Astrocyte of the hippocampus (primary cell): ENCODE results near the gene SMG5.
A peak's percentile ranks its signal among the peaks of the same experiment; 100 is the strongest.
"Not testable (repeated sequence)": the region's sequence is repeated elsewhere in the genome, so short reads cannot be mapped to it uniquely, and the experiment has no call there.

Experiments used
- DNase-seq: peaks from one replicate; pipeline ENCODE4 v3.0.0; 2011; ENCODE audit warnings: low read depth, low spot score

SMG5 gene, protein sequence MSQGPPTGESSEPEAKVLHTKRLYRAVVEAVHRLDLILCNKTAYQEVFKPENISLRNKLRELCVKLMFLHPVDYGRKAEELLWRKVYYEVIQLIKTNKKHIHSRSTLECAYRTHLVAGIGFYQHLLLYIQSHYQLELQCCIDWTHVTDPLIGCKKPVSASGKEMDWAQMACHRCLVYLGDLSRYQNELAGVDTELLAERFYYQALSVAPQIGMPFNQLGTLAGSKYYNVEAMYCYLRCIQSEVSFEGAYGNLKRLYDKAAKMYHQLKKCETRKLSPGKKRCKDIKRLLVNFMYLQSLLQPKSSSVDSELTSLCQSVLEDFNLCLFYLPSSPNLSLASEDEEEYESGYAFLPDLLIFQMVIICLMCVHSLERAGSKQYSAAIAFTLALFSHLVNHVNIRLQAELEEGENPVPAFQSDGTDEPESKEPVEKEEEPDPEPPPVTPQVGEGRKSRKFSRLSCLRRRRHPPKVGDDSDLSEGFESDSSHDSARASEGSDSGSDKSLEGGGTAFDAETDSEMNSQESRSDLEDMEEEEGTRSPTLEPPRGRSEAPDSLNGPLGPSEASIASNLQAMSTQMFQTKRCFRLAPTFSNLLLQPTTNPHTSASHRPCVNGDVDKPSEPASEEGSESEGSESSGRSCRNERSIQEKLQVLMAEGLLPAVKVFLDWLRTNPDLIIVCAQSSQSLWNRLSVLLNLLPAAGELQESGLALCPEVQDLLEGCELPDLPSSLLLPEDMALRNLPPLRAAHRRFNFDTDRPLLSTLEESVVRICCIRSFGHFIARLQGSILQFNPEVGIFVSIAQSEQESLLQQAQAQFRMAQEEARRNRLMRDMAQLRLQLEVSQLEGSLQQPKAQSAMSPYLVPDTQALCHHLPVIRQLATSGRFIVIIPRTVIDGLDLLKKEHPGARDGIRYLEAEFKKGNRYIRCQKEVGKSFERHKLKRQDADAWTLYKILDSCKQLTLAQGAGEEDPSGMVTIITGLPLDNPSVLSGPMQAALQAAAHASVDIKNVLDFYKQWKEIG

GRCh38 chr1:156282479-156283222 is at the start of gene SMG5:
SMG5 (minus strand) TSS chr1:156282825; CDS start chr1:156282680, 145 bp downstream.
- peak; percentile 99 for DNase-seq

DNA sequence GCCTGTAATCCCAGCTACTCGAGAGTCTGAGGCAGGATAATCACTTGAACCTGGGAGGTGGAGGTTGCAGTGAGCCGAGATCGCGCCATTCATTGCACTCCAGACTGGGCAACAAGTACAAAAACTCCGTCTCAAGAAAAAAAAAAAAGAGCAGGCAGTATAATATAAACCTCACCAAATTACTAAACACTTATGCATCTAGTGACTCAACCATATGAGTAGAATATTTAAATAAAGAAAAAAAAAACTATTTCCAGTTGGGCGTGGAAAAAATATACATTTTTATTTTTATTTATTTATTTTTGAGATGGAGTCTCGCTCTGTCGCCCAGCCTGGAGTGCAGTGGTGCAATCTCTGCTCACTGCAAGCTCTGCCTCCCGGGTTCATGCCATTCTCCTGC is 40.6 kb upstream of the SMG5 start:
- not testable (repeated sequence) for DNase-seq

- DNase-seq: no peak
These were observed 37.9 kb upstream of the SMG5 start for GRCh38 chr1:156320560-156320959.

DNA sequence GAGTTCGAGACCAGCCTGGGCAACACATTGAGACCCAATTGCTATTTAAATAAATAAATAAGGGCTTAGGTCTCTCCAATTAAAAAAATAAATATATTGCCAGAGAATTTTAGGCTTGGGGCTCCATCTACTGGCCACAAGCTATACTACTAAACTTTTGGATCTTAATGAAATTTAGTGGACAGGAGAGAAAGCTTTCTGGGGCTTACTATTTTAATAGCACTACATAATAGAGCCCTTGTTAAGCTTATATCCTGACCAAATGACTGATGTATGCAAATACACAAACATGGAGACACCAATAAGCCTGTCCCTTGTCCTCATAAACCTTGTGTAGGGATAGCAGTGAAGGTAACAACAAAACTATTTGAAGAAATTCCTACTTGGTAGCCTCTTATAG is 37.0 kb upstream of the SMG5 start:
- DNase-seq: peak; percentile 53

GRCh38 chr1:156316909-156317308 is 34.3 kb upstream of the SMG5 start:
- DNase-seq: no peak

DNA sequence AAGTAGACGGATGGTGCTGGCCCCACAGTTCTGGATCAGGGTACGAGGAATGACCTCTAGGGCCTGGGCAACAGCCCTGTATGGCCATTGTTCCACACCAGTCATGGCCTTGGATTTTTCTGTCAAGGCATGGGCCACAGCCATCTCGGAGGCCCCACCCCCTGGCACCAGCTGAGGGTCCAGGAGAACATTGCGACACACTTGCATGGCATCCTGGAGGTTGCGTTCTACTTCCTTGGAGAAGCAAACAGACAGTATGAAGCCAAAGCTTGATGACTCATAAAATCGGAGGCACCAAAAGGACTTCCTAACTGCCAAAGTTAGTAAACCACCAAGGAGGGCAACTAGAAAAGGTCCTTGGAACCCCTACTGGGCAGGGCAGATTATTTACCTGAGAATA is 28.3 kb upstream of the SMG5 start:
- DNase-seq: peak; percentile 25

DNA sequence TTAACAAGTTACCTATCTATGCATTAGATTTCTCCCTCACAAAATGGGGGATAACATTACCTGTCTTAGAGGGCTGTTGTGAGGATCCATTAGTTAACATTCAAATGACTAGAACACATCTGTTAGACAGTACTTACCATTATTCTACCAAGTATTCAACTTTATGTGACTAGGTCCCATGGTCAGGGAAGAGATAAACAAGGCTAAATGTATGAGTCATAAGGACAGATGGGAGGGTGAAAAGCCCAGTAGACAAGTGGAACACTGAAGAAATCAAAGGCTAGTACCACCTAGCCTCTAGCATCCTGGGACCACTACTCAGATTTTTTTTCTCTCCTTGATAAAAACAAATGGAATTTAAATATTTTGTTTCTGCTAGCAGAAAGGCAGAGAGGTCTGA is 25.5 kb upstream of the SMG5 start:
- no peak for DNase-seq

DNA sequence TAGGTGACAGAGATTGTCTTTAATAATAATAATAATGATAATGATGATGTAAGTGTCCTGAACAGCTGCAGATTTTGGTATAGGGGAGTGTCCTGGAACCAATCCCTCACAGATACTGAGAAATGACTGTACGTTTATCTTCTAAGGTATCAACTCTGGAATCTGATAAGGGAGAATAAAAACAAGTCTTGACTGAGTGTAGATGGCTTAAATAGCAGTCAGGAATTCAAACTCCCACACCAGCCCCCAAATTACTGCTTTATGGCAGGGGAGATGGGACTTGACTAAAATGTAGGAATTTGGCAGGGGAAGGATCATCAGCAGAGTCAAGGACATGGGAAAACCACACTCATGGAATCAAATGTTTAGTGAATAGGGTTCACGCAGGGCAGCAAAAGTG is 22.6 kb upstream of the SMG5 start:
- no peak for DNase-seq

DNA sequence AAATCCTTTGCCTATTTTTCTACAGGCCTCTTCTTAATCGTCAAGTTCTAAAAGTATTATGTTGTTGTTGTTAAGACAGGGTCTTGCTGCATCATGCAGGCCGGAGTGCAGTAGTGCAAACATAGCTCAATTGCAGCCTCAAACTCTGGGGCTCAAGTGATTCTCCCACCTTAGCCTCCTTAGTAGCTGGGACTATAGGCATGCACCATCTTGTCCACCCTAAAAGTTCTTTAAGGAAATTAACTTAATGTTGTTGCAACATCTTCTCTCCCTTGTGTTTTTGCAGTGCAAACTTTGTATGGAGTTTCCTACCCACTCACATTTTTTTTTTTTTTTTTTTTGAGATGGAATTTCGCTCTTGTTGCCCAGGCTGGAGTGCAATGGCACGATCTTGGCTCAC is 20.6 kb upstream of the SMG5 start:
- no peak for DNase-seq

GRCh38 chr1:156298852-156299357 is 16.3 kb upstream of the SMG5 start, which contains the start of gene VHLL:
VHLL (minus strand) TSS chr1:156299307; CDS start chr1:156299189, 118 bp downstream.
- DNase-seq: no peak

DNA sequence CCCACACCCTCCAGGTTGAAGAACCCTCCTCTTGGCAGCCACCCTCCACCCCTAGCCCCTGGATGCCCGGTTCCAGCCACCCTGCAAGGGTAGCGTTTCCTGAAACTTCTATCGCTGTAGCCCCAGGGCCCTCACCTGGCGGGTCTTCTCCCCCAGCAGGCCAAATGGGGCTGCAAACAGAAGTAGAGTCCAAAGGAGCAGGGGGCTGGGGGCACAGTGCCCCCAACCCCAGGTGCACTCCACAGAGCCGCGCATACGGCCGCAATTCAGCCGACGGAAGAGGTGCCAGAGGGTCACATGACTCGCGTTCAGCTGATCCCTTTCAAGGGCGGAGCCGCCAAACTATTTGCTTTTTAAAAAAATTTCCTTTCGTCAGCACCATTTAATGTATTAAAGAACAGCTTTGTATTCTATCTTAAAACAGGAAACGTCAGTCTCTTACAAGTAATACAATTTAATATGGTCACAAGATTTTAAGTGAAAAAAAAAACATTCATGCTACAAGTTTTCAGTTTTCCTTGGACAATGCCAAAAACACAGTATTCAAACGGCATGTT is 12.8 kb upstream of the SMG5 start, which contains the start of gene GLMP:
GLMP (minus strand) TSS at position 289 of the 557 bp plus-strand sequence; CDS start at position 255, 34 bp downstream.
- DNase-seq: peak; percentile 79

DNA sequence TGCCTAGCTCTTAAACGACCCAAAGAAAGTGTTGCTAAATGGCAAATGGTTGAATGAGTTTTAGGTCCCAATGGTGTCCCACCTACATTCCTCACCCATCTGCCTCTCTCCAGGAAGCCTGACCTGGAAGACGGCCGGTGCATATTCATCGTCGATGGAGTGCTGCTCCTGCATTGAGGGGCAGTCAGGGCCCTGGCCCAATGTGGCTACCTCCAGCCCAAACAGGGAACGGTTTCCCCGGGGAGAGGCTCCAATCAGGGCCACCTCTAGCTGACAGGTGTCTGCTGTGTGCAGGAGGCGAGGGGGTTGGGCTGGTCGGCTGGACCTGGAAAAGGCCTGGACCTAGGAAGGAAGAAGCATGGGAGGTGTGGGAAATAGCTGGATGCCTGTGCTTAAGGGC is 11.3 kb upstream of the SMG5 start:
- DNase-seq: no peak

- no peak for DNase-seq
These were observed 10.4 kb upstream of the SMG5 start for GRCh38 chr1:156293098-156293434.

- DNase-seq: peak; percentile 92
These were observed 8.8 kb upstream of the SMG5 start for GRCh38 chr1:156291226-156292061.

DNA sequence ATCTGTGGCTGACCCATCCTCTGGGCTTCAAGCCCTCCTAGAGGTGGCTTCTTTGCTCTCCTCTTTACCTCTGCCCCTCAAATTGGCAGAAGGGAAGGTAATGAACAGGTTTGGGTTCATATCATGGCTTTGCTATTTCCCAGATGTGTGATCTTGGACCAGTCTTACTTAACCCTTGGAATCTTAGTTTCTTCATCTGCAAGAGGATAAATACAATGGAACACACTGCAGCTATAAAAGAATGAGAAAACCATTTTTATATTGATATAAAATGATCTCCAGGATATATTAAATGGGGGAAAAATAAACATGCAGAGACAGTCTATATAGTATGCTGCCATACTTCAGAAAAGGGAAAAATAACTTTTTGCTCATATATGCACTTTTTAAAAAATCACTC is 7.2 kb upstream of the SMG5 start:
- DNase-seq: no peak

- DNase-seq: no peak
These were observed 3.4 kb upstream of the SMG5 start for GRCh38 chr1:156286061-156286460.

- DNase-seq: no peak
These were observed 2.8 kb upstream of the SMG5 start for GRCh38 chr1:156285437-156285836.

GRCh38 chr1:156284757-156285156 is 2.1 kb upstream of the SMG5 start:
- no peak for DNase-seq

GRCh38 chr1:156284112-156284511 is 1.5 kb upstream of the SMG5 start, which contains the start of gene TMEM79:
TMEM79 (plus strand) TSS chr1:156284325; CDS start chr1:156285227, 902 bp downstream.
- DNase-seq: no peak

- no peak for DNase-seq
These were observed 896 bp upstream of the SMG5 start for GRCh38 chr1:156283521-156283920.
